Smooth muscle cell of bladder (primary cell): Measurements from ENCODE around the gene HYOU1. TPM values are rescaled to one million over a fixed set of nuclear protein-coding genes. Genes with fewer than 3 reads are reported as not detected.

Experiments used
- total RNA-seq: library from RNA; depleted of rRNA; stranded (reverse); fragments of >200 nt; gene quantifications from 2 replicates; pipeline ENCODE4 v1.2.3, GENCODE V29; 2014

Gene HYOU1
- 126 and 138 TPM in 2 replicates for total RNA-seq

GRCh38 chr11:119057000-119057769, at the start of gene HYOU1:
Gene HYOU1 (minus strand): TSS chr11:119057205. CDS start chr11:119056160, 1,045 bp downstream.

GRCh38 chr11:119101759-119102423, 44.9 kb upstream of the HYOU1 start, which contains the start of gene DPAGT1:
Gene DPAGT1 (minus strand): TSS chr11:119101853. CDS start chr11:119101655, 198 bp downstream.

DNA sequence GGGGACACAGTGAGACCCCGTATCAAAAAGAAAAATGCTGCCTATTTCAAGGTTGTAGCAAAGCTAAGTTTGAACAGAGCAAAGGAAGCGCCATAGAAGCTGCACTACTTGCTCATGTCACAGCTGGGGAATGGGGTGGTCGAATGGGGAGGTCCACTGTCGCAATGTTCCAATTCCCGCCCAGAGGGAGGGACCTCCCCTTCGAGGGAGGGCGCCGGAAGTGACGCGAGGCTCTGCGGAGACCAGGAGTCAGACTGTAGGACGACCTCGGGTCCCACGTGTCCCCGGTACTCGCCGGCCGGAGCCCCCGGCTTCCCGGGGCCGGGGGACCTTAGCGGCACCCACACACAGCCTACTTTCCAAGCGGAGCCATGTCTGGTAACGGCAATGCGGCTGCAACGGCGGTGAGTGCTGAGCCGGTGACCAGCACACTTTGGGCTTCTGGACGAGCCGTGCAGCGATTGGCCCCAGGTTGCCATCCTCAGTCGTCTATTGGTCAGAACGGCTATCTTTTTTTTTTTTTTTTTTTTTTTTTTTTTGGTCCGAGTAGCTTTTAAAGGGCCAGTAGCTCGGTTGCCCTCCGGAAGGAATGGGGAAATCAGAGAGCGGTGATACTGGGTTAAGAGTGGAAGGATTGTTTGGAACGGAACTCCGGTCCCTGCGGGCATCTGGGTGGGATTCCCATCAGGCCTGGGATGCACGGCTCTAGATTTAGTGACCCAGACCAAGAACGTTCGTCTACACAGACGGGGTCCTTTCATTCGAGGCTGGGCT, 27.8 kb upstream of the HYOU1 start, which contains the start of gene HMBS:
TSS of gene HMBS (plus strand) at position 219 of the 774 bp plus-strand sequence. CDS start at position 372, 153 bp downstream.

DNA sequence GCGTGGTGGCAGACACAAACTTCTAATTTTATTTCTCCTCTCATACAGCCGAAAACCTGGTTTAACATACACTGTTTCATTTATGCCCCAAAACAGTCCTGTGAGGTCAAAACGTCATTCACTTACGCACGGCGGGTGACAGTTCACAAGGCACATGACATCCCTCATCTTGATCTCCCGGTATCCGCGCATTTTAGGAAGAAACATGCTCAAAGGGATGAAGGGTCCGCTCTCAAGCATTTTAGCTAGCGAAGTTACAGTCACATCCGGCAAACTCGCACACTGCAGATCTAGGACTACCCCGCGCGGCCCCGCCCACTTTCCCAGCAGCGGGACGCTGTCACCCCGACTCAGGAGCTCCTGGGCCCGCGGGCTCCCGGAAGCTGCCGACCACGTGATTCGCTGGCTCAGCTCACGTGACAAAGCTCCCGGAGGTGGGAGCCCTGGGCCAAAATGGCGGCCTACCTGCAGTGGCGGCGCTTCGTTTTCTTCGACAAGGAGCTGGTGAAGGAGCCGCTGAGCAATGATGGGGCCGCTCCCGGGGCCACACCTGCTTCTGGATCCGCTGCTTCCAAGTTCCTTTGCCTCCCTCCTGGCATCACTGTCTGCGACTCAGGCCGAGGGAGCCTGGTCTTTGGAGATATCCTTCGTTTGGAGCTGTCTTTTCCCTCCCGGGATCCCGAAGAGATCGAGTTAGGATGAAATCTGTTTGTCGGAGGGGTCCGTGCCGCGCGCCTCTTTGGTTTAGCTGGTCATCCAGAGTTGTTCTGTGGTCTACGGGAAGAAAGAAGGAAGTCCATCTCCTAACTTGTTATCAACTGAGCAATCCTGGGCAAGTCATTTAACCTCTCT, 10.6 kb upstream of the HYOU1 start, which contains the start of gene VPS11:
TSS of gene VPS11 (plus strand) at position 448 of the 852 bp plus-strand sequence. CDS start at position 454, 6 bp downstream.

GRCh38 chr11:119030329-119031047, 26.5 kb downstream of the HYOU1 start, which contains the start of gene SLC37A4:
Gene SLC37A4 (minus strand): TSS chr11:119030877.

GRCh38 chr11:119018074-119018938, 38.7 kb downstream of the HYOU1 start, which contains the start of the genes RPS25 and TRAPPC4:
Gene RPS25 (minus strand): TSS chr11:119018343. CDS start chr11:119018284, 59 bp downstream.
Gene TRAPPC4 (plus strand): TSS chr11:119018766. CDS start chr11:119018796, 30 bp downstream.

DNA sequence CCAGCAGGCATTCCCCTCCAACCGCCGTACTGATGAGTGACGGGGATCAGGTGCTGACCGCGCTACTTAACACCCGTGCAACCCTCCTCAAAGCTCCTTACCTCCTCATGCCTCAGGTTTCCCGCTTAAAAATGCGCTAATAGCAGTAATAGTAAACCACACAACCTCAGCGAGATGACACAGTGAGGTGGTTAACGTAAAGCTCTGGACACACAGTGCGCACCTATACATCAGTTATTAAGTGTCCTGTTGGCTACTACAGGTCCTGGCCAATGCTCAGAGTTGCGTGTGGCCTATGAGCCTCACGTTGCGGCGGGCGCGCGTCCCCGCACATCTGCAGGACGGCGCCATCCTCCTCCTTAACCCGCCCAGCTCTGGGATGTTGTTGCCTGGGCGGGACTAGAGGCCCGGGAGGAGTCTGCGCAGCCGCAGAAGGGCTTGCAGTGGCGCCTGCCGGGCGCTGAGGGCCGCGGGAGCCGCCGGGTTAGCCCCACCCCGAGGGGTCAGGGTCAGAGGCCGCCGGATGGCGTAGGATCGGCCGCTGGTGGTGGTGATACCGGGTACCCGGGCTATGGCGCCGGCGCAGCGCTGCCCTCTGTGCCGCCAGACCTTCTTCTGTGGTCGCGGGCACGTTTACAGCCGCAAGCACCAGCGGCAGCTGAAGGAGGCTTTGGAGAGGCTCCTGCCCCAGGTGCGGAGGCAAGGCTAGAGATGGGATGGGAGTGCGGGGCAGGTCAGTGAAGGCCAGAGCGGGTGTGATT, 59.2 kb downstream of the HYOU1 start, which contains the start of gene CENATAC:
TSS of gene CENATAC (plus strand) at position 512 of the 761 bp plus-strand sequence. CDS start at position 572, 60 bp downstream.

Other genes with a start within 250 kb of the HYOU1 start
- gene CXCR5, start 173.3 kb downstream of the HYOU1 start, total RNA-seq, result not detected in 2 replicates
- 20.8 and 29.3 TPM in 2 replicates for gene BCL9L, start 131.3 kb downstream of the HYOU1 start, total RNA-seq
- gene UPK2, start 100.9 kb downstream of the HYOU1 start, total RNA-seq, result not detected in 2 replicates
- not detected in 2 replicates for gene FOXR1, start 85.4 kb downstream of the HYOU1 start, total RNA-seq
- gene CENATAC, start 59.1 kb downstream of the HYOU1 start, total RNA-seq, result 20.6 and 21.8 TPM in 2 replicates
- gene RPS25, start 38.9 kb downstream of the HYOU1 start, total RNA-seq, result 746 and 870 TPM in 2 replicates
- 112 and 118 TPM in 2 replicates for gene TRAPPC4, start 38.4 kb downstream of the HYOU1 start, total RNA-seq
- 6.0 and 7.3 TPM in 2 replicates for gene SLC37A4, start 26.3 kb downstream of the HYOU1 start, total RNA-seq
- 30.7 and 31.9 TPM in 2 replicates for gene VPS11, start 10.6 kb upstream of the HYOU1 start, total RNA-seq
- 4.7 and 6.7 TPM in 2 replicates for gene HMBS, start 27.7 kb upstream of the HYOU1 start, total RNA-seq
- 9.5 and 14.4 TPM in 2 replicates for gene DPAGT1, start 44.6 kb upstream of the HYOU1 start, total RNA-seq
- 1.7 and 1.8 TPM in 2 replicates for gene C2CD2L, start 50.1 kb upstream of the HYOU1 start, total RNA-seq
- gene HINFP, start 64.4 kb upstream of the HYOU1 start, total RNA-seq, result 12.7 and 14.3 TPM in 2 replicates
- 0.14 and 0.18 TPM in 2 replicates for gene ABCG4, start 91.8 kb upstream of the HYOU1 start, total RNA-seq
- 14.4 and 17.7 TPM in 2 replicates for gene NLRX1, start 111.5 kb upstream of the HYOU1 start, total RNA-seq
- 0.14 and 0.18 TPM in 2 replicates for gene NHERF4, start 128.3 kb upstream of the HYOU1 start, total RNA-seq
- gene CBL, start 149.1 kb upstream of the HYOU1 start, total RNA-seq, result 4.7 TPM in 2 replicates